GM23338 (cell line): ENCODE results near the gene PGAP3. TPM values are rescaled to one million over a fixed set of nuclear protein-coding genes. Genes with fewer than 3 reads are reported as not detected.

Source experiments
- ATAC-seq: fragments of 200-7000 bp; cut with Tn5 transposase; 3 replicates; pipeline ENCODE4 v1.9.1; 2020
- DNase-seq: peaks from one replicate; pipeline ENCODE4 v3.0.0-alpha.2; 2015; ENCODE audit warnings: low spot score
- H2AFZ ChIP-seq: fragments of 200-600 bp; sonication (generic); 2 replicates; pipeline ENCODE4 v1.8.0; 2016; ENCODE audit warnings: antibody characterized with exemption, mild to moderate bottlenecking, moderate library complexity
- H3F3A ChIP-seq: fragments of 200-600 bp; sonication (generic); replicated peaks from 2 replicates; pipeline ENCODE4 v1.8.0; 2017; ENCODE audit warnings: antibody characterized with exemption, mixed run types, low read depth
- H3K27ac ChIP-seq: fragments of 200-600 bp; sonication (generic); 2 replicates; pipeline ENCODE4 v1.6.1; 2016; ENCODE audit warnings: low read depth
- H3K27me3 ChIP-seq: fragments of 200-600 bp; sonication (generic); 2 replicates; pipeline ENCODE4 v1.8.0; 2016; ENCODE audit warnings: mild to moderate bottlenecking, mixed run types, moderate library complexity; ENCODE audit not compliant: insufficient read depth
- H3K36me3 ChIP-seq: fragments of 200-600 bp; sonication (generic); 2 replicates; pipeline ENCODE4 v1.8.0; 2016; ENCODE audit warnings: mild to moderate bottlenecking; ENCODE audit not compliant: insufficient read depth
- H3K4me1 ChIP-seq: fragments of 200-600 bp; sonication (generic); 2 replicates; pipeline ENCODE4 v1.8.0; 2016; ENCODE audit warnings: mild to moderate bottlenecking, moderate library complexity; ENCODE audit not compliant: insufficient read depth
- H3K4me2 ChIP-seq: fragments of 200-600 bp; sonication (generic); 2 replicates; pipeline ENCODE4 v1.7.1; 2017; ENCODE audit warnings: mixed run types
- H3K4me3 ChIP-seq: fragments of 200-600 bp; sonication (generic); 2 replicates; pipeline ENCODE4 v1.6.1; 2016; ENCODE audit warnings: mixed run types
- H3K79me2 ChIP-seq: fragments of 200-600 bp; sonication (generic); replicated peaks from 2 replicates; pipeline ENCODE4 v1.8.0; 2017; ENCODE audit warnings: mild to moderate bottlenecking; ENCODE audit not compliant: insufficient read depth
- H3K9me2 ChIP-seq: fragments of 200-600 bp; sonication (generic); 2 replicates; pipeline ENCODE4 v1.8.0; 2017; ENCODE audit not compliant: insufficient read depth
- H4K20me1 ChIP-seq: fragments of 200-600 bp; sonication (generic); replicated peaks from 2 replicates; pipeline ENCODE4 v1.8.0; 2017; ENCODE audit warnings: mild to moderate bottlenecking; ENCODE audit not compliant: insufficient read depth
- H3K27ac Mint-ChIP-seq: 2 replicates; pipeline ENCODE4 v1.8.0; 2020; ENCODE audit warnings: inconsistent platforms, mild to moderate bottlenecking, moderate library complexity, mixed read lengths
- H3K27me3 Mint-ChIP-seq: 3 replicates; pipeline ENCODE4 v1.8.0; 2022; ENCODE audit warnings: low read depth, mild to moderate bottlenecking, moderate library complexity, mixed read lengths, inconsistent platforms; ENCODE audit not compliant: insufficient read depth, poor library complexity
- H3K36me3 Mint-ChIP-seq: 3 replicates; pipeline ENCODE4 v1.8.0; 2021; ENCODE audit warnings: low read depth, mild to moderate bottlenecking, inconsistent platforms, moderate library complexity, mixed read lengths
- H3K4me1 Mint-ChIP-seq: 3 replicates; pipeline ENCODE4 v1.8.0; 2020; ENCODE audit warnings: mild to moderate bottlenecking, inconsistent platforms, mixed read lengths
- H3K4me3 Mint-ChIP-seq: 3 replicates; pipeline ENCODE4 v1.8.0; 2021; ENCODE audit warnings: moderate library complexity, mild to moderate bottlenecking, inconsistent platforms, mixed read lengths
- H3K9me3 Mint-ChIP-seq: 3 replicates; pipeline ENCODE4 v1.8.0; 2020; ENCODE audit warnings: moderate library complexity, mild to moderate bottlenecking, inconsistent platforms, mixed read lengths
- CREB1 ChIP-seq: fragments of 250-450 bp; sonication (Bioruptor Pico); IDR thresholded peaks from 2 replicates; pipeline ENCODE4 v1.5.0; 2020; ENCODE audit warnings: low read depth, mild to moderate bottlenecking, moderate library complexity
- EZH2 ChIP-seq: fragments of 200-600 bp; sonication (generic); IDR thresholded peaks from one replicate; pipeline ENCODE4 v1.8.0; 2017; ENCODE audit warnings: antibody characterized with exemption, mild to moderate bottlenecking, low read depth; ENCODE audit not compliant: unreplicated experiment
- EZH2phosphoT487 ChIP-seq: fragments of 200-600 bp; sonication (generic); IDR thresholded peaks from one replicate; pipeline ENCODE4 v1.8.1; 2018; ENCODE audit warnings: antibody characterized with exemption; ENCODE audit not compliant: unreplicated experiment
- JUNB ChIP-seq: IDR thresholded peaks from one replicate; pipeline ENCODE4 v1.6.1; 2016; ENCODE audit warnings: antibody characterized with exemption; ENCODE audit not compliant: unreplicated experiment
- NANOG ChIP-seq: IDR thresholded peaks from 2 replicates; pipeline ENCODE4 v1.6.1; 2016; ENCODE audit warnings: antibody characterized with exemption, borderline replicate concordance
- POLR2AphosphoS5 ChIP-seq: IDR thresholded peaks from 2 replicates; pipeline ENCODE4 v1.6.1; 2016; ENCODE audit warnings: antibody characterized with exemption, low read depth
- STAT1 ChIP-seq: IDR thresholded peaks from one replicate; pipeline ENCODE4 v1.6.1; 2016; ENCODE audit warnings: antibody characterized with exemption; ENCODE audit not compliant: unreplicated experiment
- ZNF114 ChIP-seq: fragments of 250-450 bp; sonication (Bioruptor Pico); IDR thresholded peaks from 2 replicates; pipeline ENCODE4 v1.5.0; 2020; ENCODE audit warnings: mild to moderate bottlenecking, moderate library complexity
- ZNF331 ChIP-seq: fragments of 250-450 bp; sonication (Bioruptor Pico); IDR thresholded peaks from 2 replicates; pipeline ENCODE4 v1.5.0; 2020; ENCODE audit warnings: low read depth, mild to moderate bottlenecking, moderate library complexity
- polyA plus RNA-seq: library from polyadenylated mRNA; unstranded; fragments of >200 nt; fragmentation: Nextera tagmentation; extraction: Ambion mirVana; gene quantifications from 2 replicates; pipeline ENCODE4 v1.2.1, GENCODE V29; 2016
- total RNA-seq: library from RNA; depleted of rRNA; stranded (reverse); fragments of >200 nt; shearing (Covaris generic); gene quantifications from 2 replicates; pipeline ENCODE4 v1.2.3, GENCODE V29; 2014
- TF ChIP-seq, protein P1 (sequence below), 2 experiments: fragments of 200-600 bp in 1 of 2; sonication (generic) in 1 of 2; conservative IDR thresholded peaks; 2 replicates each; pipeline versions ENCODE4 v1.5.1 to v1.6.1; 2016 to 2017; ENCODE audit warnings: antibody characterized with exemption in 2 of 2, low read depth in 2 of 2, mild to moderate bottlenecking in 2 of 2, moderate library complexity in 1 of 2
- TF ChIP-seq, protein P2 (sequence below): fragments of 250-450 bp; sonication (Bioruptor Pico); IDR thresholded peaks from 2 replicates; pipeline ENCODE4 v1.5.0; 2020; ENCODE audit warnings: mild to moderate bottlenecking, moderate library complexity
- TF ChIP-seq, protein P3 (sequence below): IDR thresholded peaks from one replicate; pipeline ENCODE4 v1.6.1; 2018; ENCODE audit warnings: antibody characterized with exemption; ENCODE audit not compliant: unreplicated experiment
- TF ChIP-seq, protein P4 (sequence below): IDR thresholded peaks from 2 replicates; pipeline ENCODE4 v1.6.1; 2016; ENCODE audit warnings: antibody characterized with exemption

Gene PGAP3
- total and polyA plus RNA-seq, 2 experiments from 2014 or later: 7.0 to 10.7 TPM

DNA sequence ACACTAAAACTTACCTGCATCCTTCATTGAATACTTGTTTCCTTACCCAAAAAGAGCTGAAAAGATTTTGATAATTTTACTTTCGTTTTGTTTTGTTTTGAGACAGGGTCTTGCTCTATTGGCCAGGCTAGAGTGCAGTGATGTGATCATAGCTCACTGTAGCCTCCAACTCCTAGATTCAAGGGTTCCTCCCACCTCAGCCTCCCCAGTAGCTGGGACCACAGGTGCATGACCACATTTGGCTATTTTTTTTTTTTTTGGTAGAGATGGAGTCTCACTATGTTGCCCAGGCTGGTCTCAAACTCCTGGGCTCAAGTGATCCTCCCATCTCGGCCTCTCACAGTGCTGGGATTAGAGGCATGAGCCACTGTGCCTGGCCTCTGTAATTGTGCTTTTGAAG, 32.8 kb downstream of the PGAP3 start:
- H3F3A ChIP-seq: peaks cover 13% of the 10 kb centered on the region; the same call in 1 of the 2 replicates
- ATAC-seq (no peak), DNase-seq (no peak)
- peaks cover 10% of the 10 kb centered on the region for H3K36me3 Mint-ChIP-seq
- no peaks in the 10 kb centered on the region for H3K79me2 ChIP-seq
- peaks cover 10% of the 10 kb centered on the region for H4K20me1 ChIP-seq
- H3K27ac ChIP-seq: no peak overlapping the region
- H3K9me2 ChIP-seq: no peaks in the 10 kb centered on the region
- no peak overlapping the region for H2AFZ ChIP-seq
- no peak overlapping the region for H3K4me3 ChIP-seq
- H3K4me1 Mint-ChIP-seq: peaks cover 51% of the 10 kb centered on the region
- H3K4me3 Mint-ChIP-seq: no peak overlapping the region; the same call in 2 of the 3 replicates
- H3K4me1 ChIP-seq: peaks cover 18% of the 10 kb centered on the region
- H3K4me2 ChIP-seq: no peak overlapping the region
- TF ChIP-seq JUNB (no peak), CREB1 (CRISPR knock-in tag) (no peak), EZH2 (no peak), EZH2phosphoT487 (no peak), ZNF331 (CRISPR knock-in tag) (no peak), ZNF114 (CRISPR knock-in tag) (no peak), POLR2AphosphoS5 (no peak), STAT1 (no peak), NANOG (no peak)
- TF ChIP-seq, protein P1, sequence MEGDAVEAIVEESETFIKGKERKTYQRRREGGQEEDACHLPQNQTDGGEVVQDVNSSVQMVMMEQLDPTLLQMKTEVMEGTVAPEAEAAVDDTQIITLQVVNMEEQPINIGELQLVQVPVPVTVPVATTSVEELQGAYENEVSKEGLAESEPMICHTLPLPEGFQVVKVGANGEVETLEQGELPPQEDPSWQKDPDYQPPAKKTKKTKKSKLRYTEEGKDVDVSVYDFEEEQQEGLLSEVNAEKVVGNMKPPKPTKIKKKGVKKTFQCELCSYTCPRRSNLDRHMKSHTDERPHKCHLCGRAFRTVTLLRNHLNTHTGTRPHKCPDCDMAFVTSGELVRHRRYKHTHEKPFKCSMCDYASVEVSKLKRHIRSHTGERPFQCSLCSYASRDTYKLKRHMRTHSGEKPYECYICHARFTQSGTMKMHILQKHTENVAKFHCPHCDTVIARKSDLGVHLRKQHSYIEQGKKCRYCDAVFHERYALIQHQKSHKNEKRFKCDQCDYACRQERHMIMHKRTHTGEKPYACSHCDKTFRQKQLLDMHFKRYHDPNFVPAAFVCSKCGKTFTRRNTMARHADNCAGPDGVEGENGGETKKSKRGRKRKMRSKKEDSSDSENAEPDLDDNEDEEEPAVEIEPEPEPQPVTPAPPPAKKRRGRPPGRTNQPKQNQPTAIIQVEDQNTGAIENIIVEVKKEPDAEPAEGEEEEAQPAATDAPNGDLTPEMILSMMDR (conservative IDR thresholded peaks at IDR 0.05; ENCODE audit: low read depth in 2 of 2): no peak
- TF ChIP-seq, protein P2, sequence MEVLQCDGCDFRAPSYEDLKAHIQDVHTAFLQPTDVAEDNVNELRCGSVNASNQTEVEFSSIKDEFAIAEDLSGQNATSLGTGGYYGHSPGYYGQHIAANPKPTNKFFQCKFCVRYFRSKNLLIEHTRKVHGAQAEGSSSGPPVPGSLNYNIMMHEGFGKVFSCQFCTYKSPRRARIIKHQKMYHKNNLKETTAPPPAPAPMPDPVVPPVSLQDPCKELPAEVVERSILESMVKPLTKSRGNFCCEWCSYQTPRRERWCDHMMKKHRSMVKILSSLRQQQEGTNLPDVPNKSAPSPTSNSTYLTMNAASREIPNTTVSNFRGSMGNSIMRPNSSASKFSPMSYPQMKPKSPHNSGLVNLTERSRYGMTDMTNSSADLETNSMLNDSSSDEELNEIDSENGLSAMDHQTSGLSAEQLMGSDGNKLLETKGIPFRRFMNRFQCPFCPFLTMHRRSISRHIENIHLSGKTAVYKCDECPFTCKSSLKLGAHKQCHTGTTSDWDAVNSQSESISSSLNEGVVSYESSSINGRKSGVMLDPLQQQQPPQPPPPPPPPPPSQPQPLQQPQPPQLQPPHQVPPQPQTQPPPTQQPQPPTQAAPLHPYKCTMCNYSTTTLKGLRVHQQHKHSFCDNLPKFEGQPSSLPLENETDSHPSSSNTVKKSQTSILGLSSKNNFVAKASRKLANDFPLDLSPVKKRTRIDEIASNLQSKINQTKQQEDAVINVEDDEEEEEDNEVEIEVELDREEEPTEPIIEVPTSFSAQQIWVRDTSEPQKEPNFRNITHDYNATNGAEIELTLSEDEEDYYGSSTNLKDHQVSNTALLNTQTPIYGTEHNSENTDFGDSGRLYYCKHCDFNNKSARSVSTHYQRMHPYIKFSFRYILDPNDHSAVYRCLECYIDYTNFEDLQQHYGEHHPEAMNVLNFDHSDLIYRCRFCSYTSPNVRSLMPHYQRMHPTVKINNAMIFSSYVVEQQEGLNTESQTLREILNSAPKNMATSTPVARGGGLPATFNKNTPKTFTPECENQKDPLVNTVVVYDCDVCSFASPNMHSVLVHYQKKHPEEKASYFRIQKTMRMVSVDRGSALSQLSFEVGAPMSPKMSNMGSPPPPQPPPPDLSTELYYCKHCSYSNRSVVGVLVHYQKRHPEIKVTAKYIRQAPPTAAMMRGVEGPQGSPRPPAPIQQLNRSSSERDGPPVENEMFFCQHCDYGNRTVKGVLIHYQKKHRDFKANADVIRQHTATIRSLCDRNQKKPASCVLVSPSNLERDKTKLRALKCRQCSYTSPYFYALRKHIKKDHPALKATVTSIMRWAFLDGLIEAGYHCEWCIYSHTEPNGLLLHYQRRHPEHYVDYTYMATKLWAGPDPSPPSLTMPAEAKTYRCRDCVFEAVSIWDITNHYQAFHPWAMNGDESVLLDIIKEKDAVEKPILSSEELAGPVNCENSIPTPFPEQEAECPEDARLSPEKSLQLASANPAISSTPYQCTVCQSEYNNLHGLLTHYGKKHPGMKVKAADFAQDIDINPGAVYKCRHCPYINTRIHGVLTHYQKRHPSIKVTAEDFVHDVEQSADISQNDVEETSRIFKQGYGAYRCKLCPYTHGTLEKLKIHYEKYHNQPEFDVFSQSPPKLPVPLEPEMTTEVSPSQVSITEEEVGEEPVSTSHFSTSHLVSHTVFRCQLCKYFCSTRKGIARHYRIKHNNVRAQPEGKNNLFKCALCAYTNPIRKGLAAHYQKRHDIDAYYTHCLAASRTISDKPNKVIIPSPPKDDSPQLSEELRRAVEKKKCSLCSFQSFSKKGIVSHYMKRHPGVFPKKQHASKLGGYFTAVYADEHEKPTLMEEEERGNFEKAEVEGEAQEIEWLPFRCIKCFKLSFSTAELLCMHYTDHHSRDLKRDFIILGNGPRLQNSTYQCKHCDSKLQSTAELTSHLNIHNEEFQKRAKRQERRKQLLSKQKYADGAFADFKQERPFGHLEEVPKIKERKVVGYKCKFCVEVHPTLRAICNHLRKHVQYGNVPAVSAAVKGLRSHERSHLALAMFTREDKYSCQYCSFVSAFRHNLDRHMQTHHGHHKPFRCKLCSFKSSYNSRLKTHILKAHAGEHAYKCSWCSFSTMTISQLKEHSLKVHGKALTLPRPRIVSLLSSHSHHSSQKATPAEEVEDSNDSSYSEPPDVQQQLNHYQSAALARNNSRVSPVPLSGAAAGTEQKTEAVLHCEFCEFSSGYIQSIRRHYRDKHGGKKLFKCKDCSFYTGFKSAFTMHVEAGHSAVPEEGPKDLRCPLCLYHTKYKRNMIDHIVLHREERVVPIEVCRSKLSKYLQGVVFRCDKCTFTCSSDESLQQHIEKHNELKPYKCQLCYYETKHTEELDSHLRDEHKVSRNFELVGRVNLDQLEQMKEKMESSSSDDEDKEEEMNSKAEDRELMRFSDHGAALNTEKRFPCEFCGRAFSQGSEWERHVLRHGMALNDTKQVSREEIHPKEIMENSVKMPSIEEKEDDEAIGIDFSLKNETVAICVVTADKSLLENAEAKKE (CRISPR knock-in tag): no peak
- TF ChIP-seq, protein P3, sequence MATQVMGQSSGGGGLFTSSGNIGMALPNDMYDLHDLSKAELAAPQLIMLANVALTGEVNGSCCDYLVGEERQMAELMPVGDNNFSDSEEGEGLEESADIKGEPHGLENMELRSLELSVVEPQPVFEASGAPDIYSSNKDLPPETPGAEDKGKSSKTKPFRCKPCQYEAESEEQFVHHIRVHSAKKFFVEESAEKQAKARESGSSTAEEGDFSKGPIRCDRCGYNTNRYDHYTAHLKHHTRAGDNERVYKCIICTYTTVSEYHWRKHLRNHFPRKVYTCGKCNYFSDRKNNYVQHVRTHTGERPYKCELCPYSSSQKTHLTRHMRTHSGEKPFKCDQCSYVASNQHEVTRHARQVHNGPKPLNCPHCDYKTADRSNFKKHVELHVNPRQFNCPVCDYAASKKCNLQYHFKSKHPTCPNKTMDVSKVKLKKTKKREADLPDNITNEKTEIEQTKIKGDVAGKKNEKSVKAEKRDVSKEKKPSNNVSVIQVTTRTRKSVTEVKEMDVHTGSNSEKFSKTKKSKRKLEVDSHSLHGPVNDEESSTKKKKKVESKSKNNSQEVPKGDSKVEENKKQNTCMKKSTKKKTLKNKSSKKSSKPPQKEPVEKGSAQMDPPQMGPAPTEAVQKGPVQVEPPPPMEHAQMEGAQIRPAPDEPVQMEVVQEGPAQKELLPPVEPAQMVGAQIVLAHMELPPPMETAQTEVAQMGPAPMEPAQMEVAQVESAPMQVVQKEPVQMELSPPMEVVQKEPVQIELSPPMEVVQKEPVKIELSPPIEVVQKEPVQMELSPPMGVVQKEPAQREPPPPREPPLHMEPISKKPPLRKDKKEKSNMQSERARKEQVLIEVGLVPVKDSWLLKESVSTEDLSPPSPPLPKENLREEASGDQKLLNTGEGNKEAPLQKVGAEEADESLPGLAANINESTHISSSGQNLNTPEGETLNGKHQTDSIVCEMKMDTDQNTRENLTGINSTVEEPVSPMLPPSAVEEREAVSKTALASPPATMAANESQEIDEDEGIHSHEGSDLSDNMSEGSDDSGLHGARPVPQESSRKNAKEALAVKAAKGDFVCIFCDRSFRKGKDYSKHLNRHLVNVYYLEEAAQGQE: no peak
- TF ChIP-seq, protein P4, sequence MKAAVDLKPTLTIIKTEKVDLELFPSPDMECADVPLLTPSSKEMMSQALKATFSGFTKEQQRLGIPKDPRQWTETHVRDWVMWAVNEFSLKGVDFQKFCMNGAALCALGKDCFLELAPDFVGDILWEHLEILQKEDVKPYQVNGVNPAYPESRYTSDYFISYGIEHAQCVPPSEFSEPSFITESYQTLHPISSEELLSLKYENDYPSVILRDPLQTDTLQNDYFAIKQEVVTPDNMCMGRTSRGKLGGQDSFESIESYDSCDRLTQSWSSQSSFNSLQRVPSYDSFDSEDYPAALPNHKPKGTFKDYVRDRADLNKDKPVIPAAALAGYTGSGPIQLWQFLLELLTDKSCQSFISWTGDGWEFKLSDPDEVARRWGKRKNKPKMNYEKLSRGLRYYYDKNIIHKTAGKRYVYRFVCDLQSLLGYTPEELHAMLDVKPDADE: no peak
- H3K36me3 ChIP-seq: no peaks in the 10 kb centered on the region
- H3K27me3 ChIP-seq: no peaks in the 10 kb centered on the region
- no peaks in the 10 kb centered on the region; the same call in 2 of the 3 replicates for H3K9me3 Mint-ChIP-seq
- H3K27me3 Mint-ChIP-seq: peaks cover 18% of the 10 kb centered on the region
- H3K27ac Mint-ChIP-seq: no peak overlapping the region
